Vagina (tissue), 2 donors: ENCODE data around the gene MICAL2.

ENCODE experiments used
- POLR2A ChIP-seq, 2 donors: fragments of 450-650 bp; IDR thresholded peaks; one replicate each; pipeline ENCODE4 v1.6.1; 2017; ENCODE audit warnings: antibody characterized with exemption in 2 of 2, mild to moderate bottlenecking in 2 of 2, moderate library complexity in 2 of 2
- TF ChIP-seq, protein P1 (sequence below), 3 experiments: fragments of 450-650 bp in 2 of 3; fragments of 200-600 bp in 1 of 3; sonication (generic) in 1 of 3; IDR thresholded peaks; one replicate each; pipeline ENCODE4 v1.5.1; 2017 to 2019; ENCODE audit warnings: antibody characterized with exemption in 3 of 3, mild to moderate bottlenecking in 2 of 3, moderate library complexity in 2 of 3

GRCh38 chr11:12171921-12172320 lies 61.5 kb downstream of the MICAL2 start:
- TF ChIP-seq POLR2A (IDR thresholded peaks at IDR 0.05), result no peak
- TF ChIP-seq, protein P1, sequence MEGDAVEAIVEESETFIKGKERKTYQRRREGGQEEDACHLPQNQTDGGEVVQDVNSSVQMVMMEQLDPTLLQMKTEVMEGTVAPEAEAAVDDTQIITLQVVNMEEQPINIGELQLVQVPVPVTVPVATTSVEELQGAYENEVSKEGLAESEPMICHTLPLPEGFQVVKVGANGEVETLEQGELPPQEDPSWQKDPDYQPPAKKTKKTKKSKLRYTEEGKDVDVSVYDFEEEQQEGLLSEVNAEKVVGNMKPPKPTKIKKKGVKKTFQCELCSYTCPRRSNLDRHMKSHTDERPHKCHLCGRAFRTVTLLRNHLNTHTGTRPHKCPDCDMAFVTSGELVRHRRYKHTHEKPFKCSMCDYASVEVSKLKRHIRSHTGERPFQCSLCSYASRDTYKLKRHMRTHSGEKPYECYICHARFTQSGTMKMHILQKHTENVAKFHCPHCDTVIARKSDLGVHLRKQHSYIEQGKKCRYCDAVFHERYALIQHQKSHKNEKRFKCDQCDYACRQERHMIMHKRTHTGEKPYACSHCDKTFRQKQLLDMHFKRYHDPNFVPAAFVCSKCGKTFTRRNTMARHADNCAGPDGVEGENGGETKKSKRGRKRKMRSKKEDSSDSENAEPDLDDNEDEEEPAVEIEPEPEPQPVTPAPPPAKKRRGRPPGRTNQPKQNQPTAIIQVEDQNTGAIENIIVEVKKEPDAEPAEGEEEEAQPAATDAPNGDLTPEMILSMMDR (IDR thresholded peaks at IDR 0.05), result no peak
